Activated CD4-positive, CD25-positive, alpha-beta regulatory T cell treated with anti-CD3 and anti-CD28 coated beads, Interleukin-2, amount 50 U/mL, for 24 hours (primary cell): ENCODE results near the gene ARSD.
"Not testable (repeated sequence)": the region's sequence is repeated elsewhere in the genome, so short reads cannot be mapped to it uniquely, and the experiment has no call there.

Experiments used
- ATAC-seq, 2 donors: fragments of 150-1000 bp; cut with Tn5 transposase; one replicate each; pipeline ENCODE4 v1.10.0; 2021; ENCODE audit warnings: mild to moderate bottlenecking in 1 of 2, moderate library complexity in 1 of 2

ARSD gene

DNA sequence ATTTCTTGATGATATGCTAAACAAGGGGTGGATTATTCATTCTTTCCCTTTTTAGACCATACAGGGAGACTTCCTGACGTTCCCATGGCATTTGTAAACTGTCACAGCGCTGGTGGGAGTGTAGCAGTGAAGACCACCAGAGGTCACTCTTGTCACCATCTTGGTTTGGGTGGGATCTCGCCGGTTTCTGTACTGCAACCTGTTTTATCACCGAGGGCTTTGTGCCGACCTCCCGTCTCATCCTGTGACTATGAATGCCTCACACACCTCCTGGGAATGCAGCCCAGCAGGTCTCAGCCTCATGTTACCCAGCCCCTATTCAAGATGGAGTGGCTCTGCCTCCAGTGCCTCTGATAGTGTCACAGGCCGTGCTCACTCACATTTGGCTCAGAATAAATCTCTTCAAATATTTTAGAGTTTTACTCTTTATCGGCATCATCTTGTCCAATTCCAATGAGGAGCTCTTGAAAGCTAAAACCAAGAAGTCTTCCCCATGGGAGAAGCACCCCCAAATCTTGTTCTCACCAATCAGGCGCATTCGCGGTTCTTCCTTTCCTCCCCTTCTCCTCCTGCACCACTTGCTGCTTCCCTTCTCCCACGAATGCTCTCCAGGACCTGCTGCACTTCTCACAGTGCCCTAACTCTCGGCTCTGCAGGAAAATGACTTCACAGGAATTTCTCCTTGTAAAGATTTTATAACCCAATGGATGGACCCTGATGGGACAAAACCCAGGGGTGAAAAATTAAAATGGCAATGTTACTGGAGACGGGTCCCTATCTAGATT, 39.2 kb downstream of the ARSD start:
- ATAC-seq: not testable (repeated sequence)

DNA sequence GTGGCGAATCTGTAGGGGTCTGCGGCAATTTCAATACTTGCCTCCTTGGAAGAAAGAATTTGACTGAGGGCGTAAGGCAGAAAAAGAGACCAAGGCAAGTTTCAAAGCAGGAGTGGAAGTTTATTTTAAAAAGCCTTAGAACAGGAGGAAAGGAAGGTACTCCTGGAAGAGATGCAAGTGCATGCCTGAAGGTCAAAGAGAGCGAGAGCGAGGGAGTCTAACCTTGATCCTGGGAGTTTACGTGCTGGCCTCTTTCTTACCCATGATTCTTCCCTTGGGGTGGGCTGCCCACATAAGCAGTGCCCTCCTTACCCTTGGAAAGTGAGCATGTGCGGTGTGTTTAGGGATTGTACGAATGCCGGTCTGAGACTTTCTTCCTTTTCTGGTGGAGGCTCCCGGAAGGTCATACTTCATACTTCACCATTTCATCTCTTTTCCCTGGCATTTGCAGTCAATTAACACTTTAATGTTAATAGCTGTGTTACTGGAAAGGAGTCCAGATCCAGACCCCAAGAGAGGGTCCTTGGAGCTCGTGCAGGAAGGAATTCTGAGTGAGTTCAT, 40.0 kb downstream of the ARSD start:
- ATAC-seq: no peak

DNA sequence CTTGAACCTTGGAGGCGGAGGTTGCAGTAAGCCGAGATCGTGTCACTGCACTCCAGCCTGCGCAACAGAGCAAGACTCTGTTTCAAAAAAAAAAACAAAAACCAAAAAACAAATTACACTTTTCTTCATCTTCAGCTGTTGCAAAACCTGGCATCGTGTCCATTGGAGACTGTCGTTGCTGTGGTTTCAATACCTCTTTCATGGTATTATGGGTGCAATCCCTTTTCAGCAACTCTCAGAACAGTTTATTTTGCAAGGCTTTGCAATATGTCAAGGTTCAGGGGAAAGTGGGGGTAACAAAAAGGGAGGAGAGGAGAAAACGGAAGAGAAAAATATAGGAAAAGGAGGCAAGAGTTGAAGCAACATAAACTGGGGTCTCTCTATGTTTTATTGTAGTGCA, 40.8 kb downstream of the ARSD start:
- ATAC-seq: no peak

DNA sequence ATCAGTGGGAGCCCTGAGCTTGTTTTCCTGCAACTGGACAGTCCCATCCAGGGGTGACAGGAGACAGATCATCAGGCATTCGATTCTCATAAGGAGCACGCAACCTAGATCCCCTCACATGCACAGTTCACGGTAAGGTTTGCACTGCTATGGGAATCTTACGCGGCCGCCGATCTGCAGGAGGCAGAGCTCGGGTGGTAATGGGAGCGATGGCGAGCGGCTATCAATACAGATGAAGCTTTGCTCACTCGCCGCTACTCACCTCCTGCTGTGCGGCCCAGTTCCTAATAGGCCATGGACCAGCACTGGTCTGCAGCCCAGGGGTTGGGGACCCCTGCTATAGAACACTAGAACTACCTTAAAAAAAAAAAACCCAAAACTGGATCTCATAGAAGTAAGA, 45.4 kb downstream of the ARSD start:
- no peak for ATAC-seq

DNA sequence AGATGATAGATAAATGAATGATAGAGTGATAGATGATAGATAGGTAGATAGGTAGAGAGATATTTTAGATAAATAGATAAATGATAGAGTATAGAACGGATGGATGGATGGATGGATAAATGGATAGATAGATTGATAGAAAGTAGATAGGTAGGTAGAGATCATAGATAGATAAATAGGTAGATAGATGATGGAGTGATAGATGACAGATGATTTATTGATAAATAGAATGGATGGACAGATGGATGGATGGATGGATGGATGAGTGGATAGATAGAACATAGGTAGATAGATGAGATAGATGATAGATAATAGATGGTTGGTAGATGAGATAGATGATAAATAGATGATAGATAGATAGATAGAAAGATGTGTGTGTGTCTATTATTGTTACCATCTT, 49.5 kb downstream of the ARSD start:
- ATAC-seq: no peak

DNA sequence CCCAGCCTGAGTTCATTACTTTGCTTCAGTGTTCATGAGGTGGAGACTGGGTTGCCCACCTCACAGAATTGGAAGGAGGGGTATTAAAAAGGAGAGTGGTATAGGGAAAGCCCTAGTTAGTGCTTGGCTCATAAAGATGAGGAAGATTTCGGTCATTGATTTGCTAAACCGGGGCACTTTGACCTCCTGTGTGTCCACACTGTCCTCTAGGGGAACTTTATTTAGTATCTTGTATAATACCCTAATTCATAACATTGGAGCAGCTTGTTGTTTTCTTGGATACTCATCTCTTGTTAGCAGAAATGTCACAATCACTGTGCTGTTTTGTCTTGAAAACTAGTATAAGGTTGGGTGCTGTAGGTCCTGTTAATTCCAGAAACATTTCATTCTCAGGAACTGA, 50.6 kb downstream of the ARSD start:
- ATAC-seq: no peak

DNA sequence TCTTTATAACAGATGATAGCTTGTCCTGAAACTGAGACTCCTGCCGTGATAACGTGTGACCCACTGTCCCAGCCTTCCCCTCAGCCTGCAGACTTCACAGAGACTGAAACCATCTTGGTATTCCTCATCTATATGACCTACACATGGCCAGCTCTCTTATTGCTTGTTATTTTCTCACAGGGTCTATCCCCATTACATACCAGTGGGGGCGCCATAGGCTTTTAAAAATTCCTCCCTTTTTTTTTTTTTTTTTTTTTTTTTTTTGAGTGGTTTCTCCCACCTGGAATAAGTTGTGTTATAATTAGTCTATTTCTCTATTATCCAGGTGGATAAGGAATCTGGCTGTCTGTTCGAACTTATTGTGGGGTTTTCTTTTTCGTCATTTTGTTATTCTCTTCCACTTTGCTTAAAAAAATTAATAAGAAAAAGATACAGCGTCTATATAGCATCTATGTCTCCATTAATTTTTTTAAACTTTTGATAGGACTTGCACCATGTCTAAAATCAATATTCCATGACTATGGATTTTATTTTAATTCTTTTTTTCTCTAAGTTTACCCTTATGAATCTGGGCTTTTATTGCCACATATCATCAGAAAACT, 53.2 kb downstream of the ARSD start:
- ATAC-seq: no peak

DNA sequence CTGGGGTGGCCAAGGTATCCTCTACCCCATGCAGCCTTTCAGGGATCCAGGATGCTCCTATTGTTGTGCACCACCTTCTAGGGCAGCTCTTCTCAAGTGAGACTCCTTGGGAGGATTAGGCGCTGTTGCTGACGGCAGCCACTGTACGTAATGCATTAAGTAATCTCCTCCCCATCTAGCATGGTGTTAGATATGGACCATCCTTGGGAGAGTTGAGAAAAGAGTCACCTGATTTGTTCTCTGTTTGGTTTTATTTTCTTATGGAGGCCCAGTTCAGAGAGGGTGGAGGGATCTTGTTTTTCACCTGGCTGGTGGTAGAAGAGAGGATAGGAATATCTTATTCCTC, 54.0 kb downstream of the ARSD start:
- no peak for ATAC-seq

DNA sequence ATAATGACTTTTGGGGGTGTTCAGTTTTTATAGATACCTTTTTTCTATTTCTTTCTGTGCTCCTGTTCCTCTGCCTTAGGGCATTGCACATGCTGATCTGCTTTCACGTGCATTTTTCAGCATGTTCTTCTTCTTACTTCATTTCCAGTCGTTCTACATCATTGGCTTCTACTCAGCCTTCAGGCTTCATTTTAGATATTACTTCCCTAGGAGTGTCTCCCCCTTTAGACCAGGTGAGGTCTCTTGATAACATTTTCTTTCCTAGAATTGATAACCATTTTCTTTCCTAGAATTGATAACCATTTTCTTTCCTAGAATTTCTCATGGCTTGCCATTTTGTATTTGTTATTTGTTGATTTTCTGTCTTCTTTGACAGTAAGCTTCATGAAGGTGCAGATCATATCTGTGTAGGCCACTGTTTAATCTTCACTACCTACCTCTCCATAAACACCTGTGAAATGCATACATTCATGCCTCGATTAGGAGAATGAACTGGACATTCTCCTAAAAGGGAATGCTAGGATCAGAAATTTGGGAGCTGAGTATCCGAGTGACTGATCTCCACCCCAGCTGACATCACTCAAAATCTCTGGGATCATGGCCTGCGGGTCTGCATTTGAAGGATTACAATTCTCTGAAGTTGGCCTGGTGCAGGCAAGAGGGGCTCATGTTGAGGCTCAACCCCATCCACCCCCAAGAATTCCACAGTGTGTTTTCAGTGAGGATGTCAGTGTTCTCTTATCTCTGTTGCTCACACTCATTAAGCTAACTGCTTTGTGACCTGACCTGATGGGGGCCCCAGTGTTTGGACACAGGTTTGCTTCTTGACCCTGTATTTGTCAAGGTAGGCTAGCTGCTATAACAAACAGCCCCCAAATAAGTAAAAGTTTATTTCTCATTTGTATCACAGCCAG, 54.7 kb downstream of the ARSD start:
- no peak for ATAC-seq

DNA sequence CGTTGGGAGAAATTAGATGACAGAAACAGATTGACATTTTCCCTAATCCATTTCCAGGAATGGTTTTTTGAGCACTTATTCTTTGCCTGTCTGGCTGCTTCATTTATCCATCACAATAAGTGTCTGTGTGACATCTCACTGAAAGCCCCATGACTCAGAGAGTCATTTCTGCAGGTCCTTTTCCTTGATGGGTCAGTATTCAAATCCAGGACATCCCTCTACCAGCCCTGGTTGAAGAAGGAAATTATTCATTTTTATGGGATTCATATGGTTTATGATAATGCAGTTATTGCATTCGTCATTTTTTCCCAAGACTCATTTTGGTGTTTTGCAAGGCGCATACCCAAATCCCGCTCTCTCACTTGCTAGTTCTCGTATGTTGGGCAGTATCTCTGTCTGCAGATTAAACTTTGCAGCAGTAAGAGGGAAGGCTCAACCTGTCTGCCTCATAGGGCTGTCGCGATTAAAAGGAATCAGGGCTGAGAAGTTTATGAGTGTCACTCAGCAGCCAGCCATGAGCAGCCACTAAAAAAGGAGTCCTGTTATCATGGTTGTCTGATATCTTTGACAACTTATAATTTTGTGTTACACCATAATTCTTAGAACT, 56.4 kb downstream of the ARSD start:
- no peak for ATAC-seq

DNA sequence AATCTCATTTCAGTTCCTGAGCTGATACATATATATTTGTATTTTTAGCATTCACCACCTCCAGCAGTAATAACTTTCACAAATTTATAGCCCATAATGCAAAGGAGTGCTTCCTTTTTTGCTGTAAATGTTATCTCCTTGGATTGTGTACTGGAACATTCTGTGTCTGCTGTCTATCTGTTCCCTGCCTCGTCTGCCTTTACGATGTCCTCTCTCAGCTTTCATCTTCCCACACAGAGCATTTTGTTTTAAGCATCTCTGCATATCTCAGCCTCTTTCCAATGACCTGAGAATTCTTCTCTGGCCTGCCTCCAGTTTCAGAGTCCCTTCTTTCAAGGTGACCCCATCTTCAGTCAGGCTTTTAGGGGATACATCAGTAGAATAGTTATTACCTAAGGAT, 57.3 kb downstream of the ARSD start:
- ATAC-seq: no peak

DNA sequence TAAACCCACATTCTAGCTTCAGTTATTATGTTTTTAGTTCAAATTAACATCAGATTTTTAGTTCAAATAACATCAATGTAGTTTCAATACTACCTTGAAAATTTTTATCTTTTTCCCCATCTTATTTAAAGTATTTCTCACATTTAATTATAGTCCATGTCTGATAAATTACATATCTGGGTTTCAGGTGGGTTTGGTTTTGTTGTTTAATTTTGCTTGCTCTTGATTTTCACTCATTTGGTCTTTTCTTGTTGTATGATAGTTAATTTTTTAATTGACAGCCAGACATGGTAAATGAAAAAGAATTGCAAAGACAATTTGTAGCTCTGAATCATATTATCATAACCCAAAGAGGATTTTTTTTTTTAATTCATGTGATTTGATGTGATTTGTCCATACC, 58.5 kb downstream of the ARSD start:
- no peak for ATAC-seq

DNA sequence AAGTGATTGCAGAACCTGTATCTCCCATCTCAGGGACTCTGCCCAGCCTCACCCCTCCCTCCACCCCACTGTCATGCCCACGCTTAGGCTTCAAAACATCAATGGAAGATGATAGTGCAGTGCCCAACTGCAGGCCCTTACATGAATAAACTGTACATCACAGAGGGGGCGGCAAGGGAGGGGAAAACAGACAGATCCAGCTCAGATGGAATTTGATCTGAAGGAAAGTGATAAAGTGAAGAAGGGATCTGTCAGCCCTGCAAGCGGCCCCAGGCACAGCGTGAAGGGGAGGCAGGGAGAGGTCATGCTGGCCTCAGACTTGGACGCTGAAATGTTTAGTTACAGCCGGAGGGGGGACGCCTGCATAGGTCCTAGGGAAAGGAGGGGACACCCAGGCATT, 61.9 kb downstream of the ARSD start:
- ATAC-seq: no peak

DNA sequence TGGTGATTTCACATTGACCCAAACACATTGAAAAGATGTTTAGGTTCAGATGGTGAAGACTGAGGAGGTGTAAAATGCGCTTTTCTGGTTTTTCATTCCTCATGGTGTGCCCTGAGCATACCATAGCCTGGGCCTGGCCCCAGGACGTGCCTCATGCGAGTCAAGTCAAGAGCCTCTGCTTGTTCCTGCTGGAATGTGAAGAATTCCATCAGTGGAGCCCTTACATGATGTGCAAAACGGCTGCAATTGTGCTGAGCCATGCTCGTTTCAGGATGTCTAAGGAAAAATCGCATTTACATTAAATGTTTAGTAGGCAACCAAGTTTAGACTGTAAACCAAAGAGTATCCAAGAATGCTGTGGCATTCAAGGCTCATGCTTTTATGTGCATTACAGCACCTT, 65.5 kb downstream of the ARSD start:
- no peak for ATAC-seq

DNA sequence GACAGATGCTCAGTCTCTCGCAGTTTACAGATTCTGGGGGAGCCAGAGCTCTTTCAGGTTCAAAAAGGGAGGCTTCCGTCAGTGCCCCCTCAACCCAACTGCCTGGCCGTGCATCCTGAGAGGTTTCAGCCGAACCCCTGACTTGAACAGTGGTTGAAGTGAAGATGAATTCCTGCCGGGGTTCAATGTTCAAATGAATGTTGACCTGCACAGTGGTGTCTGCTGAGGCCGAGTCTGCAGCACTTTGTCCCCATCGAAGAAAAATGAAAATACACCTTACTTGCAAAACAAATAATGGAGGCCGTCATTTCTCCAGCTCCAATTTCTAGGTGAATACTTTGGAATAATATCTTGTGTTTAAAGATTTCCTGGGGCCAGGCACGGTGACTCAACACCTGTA, 66.7 kb downstream of the ARSD start:
- ATAC-seq: no peak

DNA sequence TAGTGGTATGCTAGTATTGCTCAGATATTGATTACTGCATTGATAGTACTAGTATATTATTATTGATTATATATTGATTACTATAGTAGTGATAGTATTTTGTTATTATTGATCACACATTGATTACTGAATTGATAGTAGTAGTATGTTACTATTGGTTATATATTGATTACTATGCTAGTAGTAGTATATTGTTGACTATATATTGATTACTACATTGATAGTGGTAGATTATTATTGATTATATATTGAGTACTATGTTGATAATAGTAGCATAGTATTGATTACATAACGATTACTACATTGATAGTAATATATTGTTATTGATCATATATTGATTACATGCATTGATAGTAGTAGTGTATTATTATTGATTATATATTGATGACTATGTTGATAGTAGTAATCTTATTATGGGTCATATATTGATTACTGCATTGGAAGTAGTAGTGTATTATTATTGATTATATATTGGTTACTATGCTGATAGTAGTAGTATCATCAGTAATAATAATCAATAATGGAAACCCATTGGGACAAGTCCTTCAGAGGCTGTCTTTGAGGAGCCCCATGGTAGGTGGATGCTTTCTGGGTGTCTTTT, 69.8 kb downstream of the ARSD start:
- no peak for ATAC-seq

DNA sequence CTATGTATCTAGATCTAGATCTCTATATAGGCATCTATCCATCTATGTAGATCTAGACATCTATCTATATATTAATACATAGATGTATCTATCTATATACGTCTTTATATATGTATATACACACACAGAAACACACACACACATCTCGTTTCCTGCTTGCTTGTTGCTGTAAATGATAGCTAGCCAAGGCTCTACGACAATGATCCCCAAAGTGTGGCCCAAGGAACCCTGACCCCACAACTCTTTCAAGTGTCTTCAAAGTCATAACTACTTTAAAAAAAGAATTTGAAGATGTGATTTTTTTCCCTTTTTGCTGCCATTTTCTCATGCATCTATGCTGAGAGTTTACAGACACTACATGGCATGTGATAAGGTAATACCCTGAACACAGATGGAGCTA, 71.6 kb downstream of the ARSD start:
- no peak for ATAC-seq

DNA sequence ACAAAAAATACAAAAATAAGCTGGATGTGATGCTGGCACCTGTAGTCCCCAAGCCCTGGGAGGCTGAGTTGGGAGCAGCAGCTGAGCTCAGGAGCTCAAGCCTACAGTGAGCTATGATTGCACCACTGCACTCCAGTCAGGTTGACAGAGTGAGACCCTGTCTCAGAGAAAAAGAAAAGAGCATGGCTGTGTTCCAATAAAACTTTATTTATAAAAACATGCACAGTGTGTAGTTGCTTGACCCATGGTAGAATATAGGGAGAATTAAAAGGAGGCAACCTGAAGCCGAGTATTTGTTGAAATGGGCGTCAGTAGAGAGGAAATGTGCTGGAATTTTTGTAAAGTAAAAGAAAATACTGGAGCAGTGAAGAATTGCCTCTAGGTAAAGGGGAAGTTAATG, 73.4 kb downstream of the ARSD start:
- no peak for ATAC-seq

DNA sequence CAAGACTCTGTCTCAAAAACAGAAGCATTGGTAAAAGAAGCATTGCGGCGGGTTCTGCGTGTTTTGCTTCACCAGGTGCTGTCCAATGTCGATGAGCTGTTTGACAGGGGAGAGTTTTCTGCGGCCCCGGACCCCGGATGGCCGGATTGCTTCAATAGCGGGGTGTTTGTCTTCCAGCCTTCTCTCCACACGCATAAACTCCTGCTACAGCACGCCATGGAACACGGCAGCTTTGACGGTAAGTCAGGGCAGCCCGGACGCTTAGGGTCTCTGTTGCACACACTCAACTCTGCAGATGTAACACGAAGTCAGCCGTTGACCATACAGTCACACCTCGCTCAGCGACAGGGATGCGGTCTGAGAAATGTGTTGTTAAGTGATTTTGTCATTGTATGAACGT, 74.2 kb downstream of the ARSD start:
- ATAC-seq: no peak
